Right ventricle myocardium inferior (tissue), 1 donor: ENCODE data around the gene SLMAP. TPM values are rescaled to one million over a fixed set of nuclear protein-coding genes. Genes with fewer than 3 reads are reported as not detected.

Experiments used
- ATAC-seq: fragments of 200-7000 bp; cut with Tn5 transposase; one replicate; pipeline ENCODE4 v1.9.1; 2020; ENCODE audit warnings: mild to moderate bottlenecking, moderate library complexity
- DNase-seq: peaks from one replicate; pipeline ENCODE4 v3.0.0; 2021; ENCODE audit errors: missing footprints
- intact Hi-C: fragments of 100-400 bp; cut with DNase I; formaldehyde crosslinking; loops from one replicate; pipeline ENCODE4 v1.11.0; 2022
- total RNA-seq: library from RNA; stranded (reverse); fragmentation: NEBNext Ultra II Directional; extraction: Animal tissue kit (Norgen Biotek cat#: 25700); gene quantifications from one replicate; pipeline ENCODE4 v1.2.1, GENCODE V29; 2021
- donor health status: DM: no; HTN: yes; CAD: no; lungs with severe emphysema.

SLMAP gene
- total RNA-seq, 1 donor from 2014 or later = 294 TPM

GRCh38 chr3:57745101-57745500 is 11.0 kb upstream of the SLMAP start:
- intact Hi-C loops = no loop called here
- ATAC-seq = no peak

GRCh38 chr3:57746156-57747010 is 9.7 kb upstream of the SLMAP start:
- DNase-seq (no peak), ATAC-seq (no peak)

More at GRCh38 chr3:57745101-57745500, 11.0 kb upstream of the SLMAP start:
- DNase-seq = no peak

GRCh38 chr3:57749542-57749941 is 6.6 kb upstream of the SLMAP start:
- ATAC-seq (no peak), DNase-seq (no peak)
- intact Hi-C loops = no loop called here

More at GRCh38 chr3:57746156-57747010, 9.7 kb upstream of the SLMAP start:
- intact Hi-C loops = no loop called here

DNA sequence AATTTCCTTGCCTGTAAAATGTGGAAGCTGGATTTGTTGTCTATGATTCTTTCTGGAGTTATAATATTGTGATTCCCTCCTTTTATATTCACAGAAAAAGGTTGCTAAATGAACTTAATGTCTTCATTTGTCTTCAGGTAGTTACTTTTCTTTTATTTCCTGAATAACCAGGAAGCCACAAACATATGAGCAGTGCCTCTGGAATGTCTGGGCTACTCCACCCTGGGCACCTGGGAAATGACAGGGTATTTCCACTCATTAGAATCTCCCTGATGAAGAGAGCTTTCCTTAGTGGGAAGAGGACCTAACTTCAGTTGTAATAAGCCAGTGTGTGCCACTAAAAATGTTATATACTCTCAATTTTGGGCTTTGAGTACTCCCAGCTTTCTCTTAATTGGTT is 3.8 kb upstream of the SLMAP start:
- ATAC-seq (no peak), DNase-seq (no peak)
- intact Hi-C loops = loop anchor here (10.0 kb wide), 1 partner anchor 158 kb away; the partner anchor contains the start of gene ARF4

GRCh38 chr3:57753016-57753415 is 3.1 kb upstream of the SLMAP start:
- intact Hi-C loops = loop anchor here (10.0 kb wide), 1 partner anchor 158 kb away; the partner anchor contains the start of gene ARF4
- ATAC-seq (no peak), DNase-seq (no peak)

GRCh38 chr3:57755368-57755675 is 787 bp upstream of the SLMAP start:
- ATAC-seq = no peak
- intact Hi-C loops = loop anchor here (5.0 to 10.0 kb wide), 2 partner anchors 161 to 528 kb away; partner anchors contain the start of genes APPL1 and ARF4
- no peak for DNase-seq

GRCh38 chr3:57756528-57757401 is 656 bp downstream of the SLMAP start:
- DNase-seq = peak; percentile 74
- intact Hi-C loops = loop anchor here (1.0 to 10.0 kb wide), 3 partner anchors 64 to 529 kb away; partner anchors contain the start of genes APPL1 and ARF4
- peak; percentile 49 for ATAC-seq

- DNase-seq (no peak), ATAC-seq (no peak)
- intact Hi-C loops = loop anchor here (5.0 to 10.0 kb wide), 2 partner anchors 163 to 530 kb away; partner anchors contain the start of genes APPL1 and ARF4
These were observed 1.7 kb downstream of the SLMAP start for GRCh38 chr3:57757642-57758297.

GRCh38 chr3:57758686-57759085 is 2.6 kb downstream of the SLMAP start:
- DNase-seq = no peak
- intact Hi-C loops = loop anchor here (5.0 to 10.0 kb wide), 2 partner anchors 164 to 531 kb away; partner anchors contain the start of genes APPL1 and ARF4

DNA sequence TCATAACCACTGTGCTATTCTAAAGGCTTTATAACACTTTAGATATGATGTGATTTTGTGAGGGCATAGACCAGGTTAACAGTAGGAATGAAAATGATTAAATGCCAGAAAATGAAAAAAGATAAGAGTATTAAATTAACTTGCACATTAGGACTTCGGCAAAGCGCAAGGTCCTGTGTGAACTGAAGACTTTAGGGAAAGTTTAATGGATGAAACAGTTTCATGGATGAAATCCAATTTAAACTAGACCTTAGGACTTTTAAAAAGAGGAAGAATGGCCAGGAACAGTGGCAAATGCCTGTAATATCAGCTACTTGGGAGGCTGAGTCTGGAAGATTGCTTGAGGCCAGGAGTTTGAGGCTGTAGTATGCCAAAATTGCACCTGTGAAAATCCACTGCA is 8.7 kb downstream of the SLMAP start:
- intact Hi-C loops = no loop called here
- ATAC-seq = no peak
- no peak for DNase-seq

More at GRCh38 chr3:57758686-57759085, 2.6 kb downstream of the SLMAP start:
- ATAC-seq = no peak

DNA sequence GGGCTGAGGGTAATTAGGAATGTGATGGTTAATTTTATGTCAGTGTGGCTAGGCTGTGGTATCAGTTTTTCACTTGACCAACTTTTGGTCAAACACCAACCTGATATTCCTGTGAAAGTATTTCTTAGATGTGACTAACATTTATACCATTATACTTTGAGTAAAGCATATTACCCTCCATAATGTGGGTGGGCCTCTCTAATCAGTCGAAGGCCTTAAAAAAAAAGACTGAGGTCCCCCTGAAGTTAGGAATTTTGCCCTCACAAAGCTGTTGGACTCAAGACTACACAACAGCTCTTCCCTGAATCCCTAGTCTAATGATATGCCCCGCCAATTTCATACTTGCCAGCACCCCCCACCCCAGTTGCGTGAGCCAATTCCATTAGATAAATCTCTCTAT is 12.5 kb downstream of the SLMAP start:
- DNase-seq (no peak), ATAC-seq (no peak)
- intact Hi-C loops = no loop called here

DNA sequence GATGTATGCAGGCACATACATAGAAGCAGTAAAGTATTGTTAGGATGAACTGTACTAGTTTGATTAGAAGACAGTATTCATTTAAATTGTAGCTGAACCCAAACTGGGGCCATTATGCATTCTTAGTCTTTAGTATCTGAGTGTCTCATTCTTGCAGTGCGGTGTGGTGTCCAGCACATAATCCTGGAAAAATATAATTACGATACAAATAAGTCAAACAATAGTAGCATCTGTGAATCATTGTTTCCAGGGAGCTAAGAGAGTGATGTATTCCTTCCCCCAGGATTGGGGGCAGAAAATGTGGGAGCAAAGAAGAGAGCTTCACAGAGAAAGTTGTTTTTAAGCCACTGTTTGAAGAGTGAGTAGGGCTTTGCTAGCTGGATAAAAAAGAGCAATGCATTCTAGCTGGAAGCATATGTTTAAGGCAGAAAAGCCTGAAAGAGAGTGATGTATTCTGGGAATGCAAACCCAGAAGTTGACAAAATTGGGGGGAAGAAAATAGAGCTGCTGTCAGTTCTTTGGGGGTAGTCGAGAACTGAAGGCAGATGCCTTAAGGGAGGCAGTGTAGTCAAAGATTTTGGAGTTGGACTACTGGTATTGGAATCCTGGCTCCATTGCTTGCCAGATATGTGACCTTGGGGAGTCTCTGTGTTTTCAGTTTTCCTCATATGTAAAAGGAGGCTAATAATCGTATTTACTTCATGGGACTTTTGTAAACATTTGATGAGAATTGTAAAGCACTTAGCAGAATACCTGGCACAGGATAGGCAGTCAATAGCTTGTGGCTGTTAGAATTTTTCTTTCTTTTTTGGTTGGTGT is 14.1 kb downstream of the SLMAP start:
- intact Hi-C loops = no loop called here
- ATAC-seq (peak; percentile 31), DNase-seq (no peak)

DNA sequence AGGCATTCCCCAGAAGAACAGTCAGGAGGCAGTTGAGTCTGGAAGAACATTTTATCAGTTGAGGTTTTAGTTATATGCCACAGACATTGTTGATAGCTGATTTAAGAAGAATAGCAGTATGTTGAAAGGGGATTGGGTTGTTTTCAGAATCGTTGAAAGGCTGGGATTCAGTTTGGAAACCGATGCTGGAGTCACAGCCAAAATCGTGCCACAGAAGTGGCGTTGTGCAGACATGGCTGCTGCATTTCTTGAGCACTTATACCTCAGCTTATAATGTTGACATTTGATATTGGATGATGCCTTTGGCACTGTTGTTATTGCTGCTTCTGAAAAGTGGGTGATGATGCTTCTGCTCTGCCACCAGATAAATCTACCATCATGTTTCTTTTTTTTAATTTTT is 16.1 kb downstream of the SLMAP start:
- no peak for DNase-seq
- intact Hi-C loops = no loop called here
- ATAC-seq = no peak

- ATAC-seq = no peak
- no peak for DNase-seq
- intact Hi-C loops = no loop called here
These were observed 21.7 kb downstream of the SLMAP start for GRCh38 chr3:57777774-57778173.

GRCh38 chr3:57778494-57778893 is 22.4 kb downstream of the SLMAP start:
- ATAC-seq (no peak), DNase-seq (no peak)
- intact Hi-C loops = no loop called here

- no peak for ATAC-seq
- intact Hi-C loops = no loop called here
- no peak for DNase-seq
These were observed 23.6 kb downstream of the SLMAP start for GRCh38 chr3:57779666-57780065.

- ATAC-seq = peak; percentile 76
- DNase-seq = no peak
- intact Hi-C loops = no loop called here
These were observed 27.3 kb downstream of the SLMAP start for GRCh38 chr3:57783186-57784088.
